Neuron (in vitro differentiated cells): ENCODE results near the gene EHD4.

Experiments used
- H2AFZ ChIP-seq: one replicate; pipeline ENCODE4 v1.6.1; 2013; ENCODE audit warnings: low read depth, mild to moderate bottlenecking, inconsistent platforms, low read length, moderate library complexity
- H3K27me3 ChIP-seq: one replicate; pipeline ENCODE4 v1.6.1; 2013; ENCODE audit warnings: low read length; ENCODE audit not compliant: insufficient read depth
- H3K36me3 ChIP-seq: one replicate; pipeline ENCODE4 v1.6.1; 2013; ENCODE audit warnings: low read length; ENCODE audit not compliant: insufficient read depth
- H3K4me1 ChIP-seq: one replicate; pipeline ENCODE4 v1.6.1; 2013; ENCODE audit warnings: low read length; ENCODE audit not compliant: insufficient read depth
- H3K4me3 ChIP-seq: 2 replicates; pipeline ENCODE4 v1.5.1; 2013; ENCODE audit warnings: mild to moderate bottlenecking, low read length, moderate library complexity
- H3K9me3 ChIP-seq: one replicate; pipeline ENCODE4 v1.6.1; 2013; ENCODE audit warnings: low read length

Gene EHD4

DNA sequence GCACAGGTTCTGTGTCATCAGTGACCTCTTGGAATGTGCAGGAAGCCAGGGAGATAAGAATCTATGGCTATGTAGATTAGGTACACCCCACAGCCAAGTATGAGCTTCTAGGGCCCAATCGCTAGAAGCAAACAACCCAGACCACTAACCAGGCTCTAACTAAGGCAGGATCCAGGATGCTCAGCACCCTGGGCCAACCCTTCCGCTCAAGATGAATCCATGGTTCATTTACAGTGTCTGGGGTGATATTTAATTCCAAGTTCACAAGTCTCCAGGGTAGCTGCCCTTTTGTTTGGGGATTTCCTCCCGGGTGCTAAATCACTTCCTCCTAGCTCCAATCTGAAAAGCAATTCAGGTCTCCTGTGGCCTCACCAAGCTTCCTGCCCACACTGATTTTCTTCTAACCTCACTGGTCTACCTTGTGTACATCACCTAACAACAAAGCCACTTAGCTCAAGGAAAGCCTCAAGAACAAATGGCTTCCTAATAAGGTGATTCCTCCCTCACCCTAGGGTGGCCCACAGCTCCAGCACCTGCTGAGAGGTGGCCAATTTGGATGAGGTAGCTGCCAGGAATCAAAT lies 2.4 kb downstream of the EHD4 start:
- no peak overlapping the region for H2AFZ ChIP-seq
- H3K9me3 ChIP-seq, result no peaks in the 10 kb centered on the region
- H3K27me3 ChIP-seq, result peaks cover 2% of the 10 kb centered on the region
- peaks cover 10% of the 10 kb centered on the region for H3K4me1 ChIP-seq
- no peaks in the 10 kb centered on the region for H3K36me3 ChIP-seq
- H3K4me3 ChIP-seq, result no peak overlapping the region

DNA sequence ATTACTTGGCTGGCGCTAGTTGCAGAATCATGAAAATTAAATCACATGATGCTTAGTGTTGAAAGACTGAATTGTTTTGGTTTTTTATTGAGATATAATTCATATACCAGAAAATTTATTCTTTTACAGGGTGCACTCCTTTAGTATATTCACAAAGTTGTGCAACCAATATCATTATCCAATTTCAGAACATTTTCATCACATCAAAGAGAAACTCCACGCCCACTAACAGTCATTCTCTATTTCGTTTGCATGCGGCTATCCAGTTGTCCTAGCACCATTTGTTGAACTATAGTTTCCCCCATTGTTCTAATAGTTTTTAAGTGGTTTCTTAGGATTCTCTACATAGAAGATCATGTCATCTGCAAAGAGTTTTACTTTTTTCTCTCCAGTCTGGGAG lies 3.7 kb downstream of the EHD4 start:
- peaks cover 10% of the 10 kb centered on the region for H3K4me1 ChIP-seq
- no peak overlapping the region for H2AFZ ChIP-seq
- H3K27me3 ChIP-seq, result peaks cover 2% of the 10 kb centered on the region
- H3K9me3 ChIP-seq, result no peaks in the 10 kb centered on the region
- no peaks in the 10 kb centered on the region for H3K36me3 ChIP-seq
- no peak overlapping the region for H3K4me3 ChIP-seq

DNA sequence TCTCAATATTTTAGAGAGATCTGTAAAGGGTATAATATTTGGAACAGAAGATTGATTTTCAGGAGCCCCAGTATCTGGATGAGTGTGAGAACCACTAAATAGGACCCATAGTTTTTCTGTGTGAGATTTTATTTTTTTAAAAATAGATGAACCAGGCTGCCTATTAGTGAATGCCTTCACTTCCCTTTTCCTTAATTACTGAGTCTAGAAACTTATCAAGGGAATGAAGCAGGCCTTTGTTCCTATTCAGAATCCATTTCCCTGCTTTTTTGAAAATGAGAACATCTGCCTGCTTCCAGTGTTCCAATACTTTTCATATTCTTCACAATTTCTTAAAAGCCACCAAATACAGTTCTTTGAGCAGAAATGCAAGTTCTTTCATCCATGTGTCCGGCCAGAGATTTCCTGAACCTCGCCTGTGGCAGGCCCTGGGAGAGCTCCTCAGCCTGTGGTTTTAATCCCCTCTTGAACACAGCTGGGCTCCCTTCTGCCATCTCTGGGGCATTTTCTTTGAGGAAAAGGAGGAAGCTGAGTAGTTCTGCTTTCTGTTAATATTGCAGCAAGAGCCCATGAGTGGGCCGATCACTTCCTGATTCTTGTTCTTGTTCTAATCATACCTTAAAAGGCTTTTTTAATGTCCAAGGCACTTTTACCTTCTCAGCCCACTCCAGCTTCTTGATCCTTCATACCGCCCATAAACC lies 4.7 kb downstream of the EHD4 start:
- H3K4me3 ChIP-seq, result no peak overlapping the region
- peaks cover 10% of the 10 kb centered on the region for H3K4me1 ChIP-seq
- no peaks in the 10 kb centered on the region for H3K9me3 ChIP-seq
- no peaks in the 10 kb centered on the region for H3K36me3 ChIP-seq
- no peaks in the 10 kb centered on the region for H3K27me3 ChIP-seq
- H2AFZ ChIP-seq, result no peak overlapping the region

DNA sequence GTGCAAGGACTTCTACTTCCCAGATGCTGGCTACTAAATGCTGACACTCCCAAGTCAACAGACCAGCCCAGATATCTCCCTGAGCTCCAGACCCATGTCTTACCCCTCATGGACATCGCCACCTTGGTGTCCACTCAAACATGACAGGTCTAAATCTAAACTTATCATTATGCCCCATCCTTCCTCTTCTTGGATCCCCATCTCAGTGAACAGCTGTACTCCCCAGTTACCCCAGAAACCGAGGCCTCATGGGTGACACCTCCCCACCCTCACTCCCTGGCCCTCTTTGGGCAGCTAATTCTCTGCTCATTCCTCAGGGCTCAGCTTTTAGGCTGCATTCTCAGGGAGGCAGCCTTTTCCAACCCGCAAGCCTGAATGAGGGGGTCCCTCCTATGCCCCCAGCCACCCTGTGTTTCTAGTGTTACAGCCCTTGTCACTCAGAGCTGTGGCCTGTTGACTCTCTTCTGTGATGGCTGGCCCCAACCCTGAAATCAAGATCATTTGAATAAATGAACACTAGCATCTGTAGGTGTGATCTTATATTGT lies 5.4 kb downstream of the EHD4 start:
- no peaks in the 10 kb centered on the region for H3K27me3 ChIP-seq
- H3K4me3 ChIP-seq, result no peak overlapping the region
- H3K4me1 ChIP-seq, result peaks cover 10% of the 10 kb centered on the region
- H2AFZ ChIP-seq, result no peak overlapping the region
- no peaks in the 10 kb centered on the region for H3K36me3 ChIP-seq
- no peaks in the 10 kb centered on the region for H3K9me3 ChIP-seq

DNA sequence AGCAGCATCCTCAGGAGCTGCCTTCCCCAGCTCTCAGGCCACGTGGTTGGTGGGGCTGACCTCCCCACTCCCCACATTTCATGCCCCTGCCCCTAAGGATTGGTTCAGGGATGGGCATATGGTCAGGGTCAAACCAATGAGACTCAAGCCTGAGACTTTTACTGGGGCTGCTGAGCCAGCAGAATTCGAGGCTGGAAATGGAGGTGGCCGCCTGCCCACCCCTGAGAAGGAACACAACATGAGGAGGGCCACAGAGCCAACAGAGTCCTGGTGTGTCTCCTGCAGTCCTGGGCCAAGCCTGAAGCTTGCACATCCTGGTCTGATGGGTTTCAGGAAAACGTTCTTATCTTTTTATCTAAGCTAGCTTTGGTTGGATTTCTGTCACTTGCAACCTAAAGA lies 5.9 kb downstream of the EHD4 start:
- Histone ChIP-seq H2AFZ (no peak overlapping the region), H3K27me3 (no peaks in the 10 kb centered on the region), H3K4me3 (no peak overlapping the region), H3K4me1 (peaks cover 6% of the 10 kb centered on the region), H3K9me3 (no peaks in the 10 kb centered on the region), H3K36me3 (no peaks in the 10 kb centered on the region)

DNA sequence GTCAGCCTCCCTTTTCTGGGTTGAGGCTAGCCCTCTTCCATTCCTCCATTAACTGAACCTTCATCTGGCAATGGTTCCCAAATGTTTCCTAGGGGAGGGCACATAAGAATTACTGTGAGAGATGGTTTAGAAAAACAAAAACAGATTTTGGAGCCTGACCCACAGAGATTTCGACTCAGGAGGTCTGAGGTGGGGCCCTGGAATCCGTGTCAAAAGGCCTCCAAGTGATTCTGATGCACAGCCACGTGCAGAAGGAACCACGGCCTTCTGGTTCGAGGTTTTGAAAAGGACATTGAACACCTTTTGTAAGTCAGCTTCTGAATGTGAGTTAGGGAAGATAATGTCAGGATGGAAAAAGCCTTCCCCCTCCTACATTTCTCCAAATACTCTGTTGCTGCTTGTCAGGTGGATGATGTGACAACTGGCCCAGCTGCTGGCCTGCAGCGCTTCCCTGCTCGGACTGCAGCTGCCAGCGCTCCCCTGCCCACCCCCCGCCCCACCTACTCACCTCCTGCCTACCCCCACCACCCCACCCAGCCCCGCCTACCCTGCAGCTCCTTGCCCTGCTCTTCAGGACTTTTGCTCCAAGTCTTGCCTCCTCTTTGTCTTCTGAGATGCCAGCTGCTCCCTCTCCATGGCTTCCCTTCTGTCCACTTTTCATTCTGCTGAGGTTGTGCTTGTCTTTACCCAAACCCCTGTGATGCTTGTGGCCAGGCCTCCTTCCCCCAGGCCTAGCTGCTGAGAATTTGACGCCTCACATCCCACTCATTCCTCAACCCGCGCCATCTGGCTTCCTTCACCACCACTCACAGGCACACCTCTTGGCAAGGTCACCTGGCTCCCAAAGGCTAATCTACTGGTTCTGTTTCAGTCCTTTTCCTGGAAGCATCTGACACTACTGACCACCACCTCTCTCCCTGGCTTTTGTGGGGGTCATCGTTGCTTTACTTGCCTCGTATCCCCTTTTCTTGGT lies 6.6 kb downstream of the EHD4 start:
- no peaks in the 10 kb centered on the region for H3K27me3 ChIP-seq
- no peak overlapping the region for H2AFZ ChIP-seq
- no peaks in the 10 kb centered on the region for H3K4me1 ChIP-seq
- H3K36me3 ChIP-seq, result no peaks in the 10 kb centered on the region
- no peak overlapping the region for H3K4me3 ChIP-seq
- no peaks in the 10 kb centered on the region for H3K9me3 ChIP-seq

DNA sequence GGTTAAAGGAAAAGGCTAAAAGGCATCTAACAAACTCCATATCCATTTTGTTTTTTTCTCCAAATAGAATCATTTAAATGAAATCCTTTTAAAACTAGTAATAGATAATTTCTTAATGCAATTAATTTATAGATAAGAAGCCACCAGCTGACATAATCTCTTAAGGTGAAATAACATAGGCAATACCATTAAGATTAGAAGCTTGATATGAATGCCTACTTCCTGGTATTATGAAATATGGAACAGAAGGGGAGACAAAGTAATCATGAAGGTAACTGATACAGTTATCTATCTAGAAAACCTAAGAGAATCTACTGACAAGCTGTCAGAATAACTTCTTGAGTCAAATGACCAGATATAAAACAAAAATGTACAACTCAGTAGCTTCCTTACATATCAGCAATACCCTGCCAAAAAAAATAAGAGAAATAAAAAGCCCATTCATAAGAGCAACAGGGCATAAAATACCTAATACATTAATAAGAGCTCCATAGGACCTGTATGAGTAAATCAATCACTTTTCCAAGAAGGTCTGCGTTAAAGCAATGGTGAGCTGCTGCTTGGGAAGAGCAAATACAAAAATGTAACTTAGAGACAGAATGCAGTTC lies 10.7 kb downstream of the EHD4 start:
- Histone ChIP-seq H3K4me3 (no peak overlapping the region), H2AFZ (no peak overlapping the region), H3K9me3 (no peaks in the 10 kb centered on the region), H3K36me3 (no peaks in the 10 kb centered on the region), H3K27me3 (no peaks in the 10 kb centered on the region), H3K4me1 (no peaks in the 10 kb centered on the region)

DNA sequence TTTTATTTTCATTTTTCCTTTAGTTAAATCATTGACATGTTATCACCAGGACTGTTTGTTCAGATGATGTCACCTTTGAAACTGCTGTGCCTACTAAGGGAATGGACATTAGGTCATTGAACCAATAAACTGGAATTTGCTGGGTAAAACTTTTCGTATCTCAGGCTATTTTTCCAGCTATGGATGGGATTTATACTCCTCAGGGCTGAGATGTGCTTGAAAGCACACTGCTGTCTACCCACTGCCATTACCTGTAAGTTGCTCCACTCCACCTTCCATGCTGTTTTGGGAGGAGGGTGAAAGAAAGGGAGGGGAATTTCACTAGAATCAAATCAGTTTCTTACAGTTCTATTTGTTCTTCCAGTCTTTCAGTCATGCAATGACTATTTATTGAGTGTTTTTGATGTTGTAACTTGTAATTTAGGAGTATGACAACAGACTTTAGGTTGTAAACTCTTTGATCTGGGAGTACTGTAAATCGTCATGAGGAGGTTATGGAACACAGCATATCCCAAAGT lies 11.3 kb downstream of the EHD4 start:
- Histone ChIP-seq H3K4me1 (no peaks in the 10 kb centered on the region), H3K9me3 (no peaks in the 10 kb centered on the region), H3K27me3 (no peaks in the 10 kb centered on the region), H2AFZ (no peak overlapping the region), H3K4me3 (no peak overlapping the region), H3K36me3 (no peaks in the 10 kb centered on the region)

DNA sequence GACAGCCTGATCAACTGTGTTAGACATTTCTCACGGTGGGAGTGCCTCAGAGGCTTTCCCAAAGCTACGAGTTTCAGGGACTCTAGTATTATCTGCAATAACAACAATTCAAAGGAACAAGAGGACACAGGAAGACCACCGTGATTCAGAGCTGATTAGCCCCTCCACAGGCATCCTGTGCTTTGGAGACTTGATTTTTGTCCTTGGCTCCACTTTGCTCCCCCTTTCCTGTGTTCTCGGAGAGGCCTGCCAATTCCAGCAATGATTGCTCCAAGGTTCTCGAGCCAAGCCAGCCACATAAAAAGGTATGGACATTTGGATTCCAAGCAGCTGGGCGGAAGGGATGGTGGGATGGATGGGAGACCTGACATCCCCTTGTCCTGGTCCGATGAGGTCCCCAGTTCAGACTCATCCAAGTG lies 14.3 kb downstream of the EHD4 start:
- H3K4me1 ChIP-seq, result no peaks in the 10 kb centered on the region
- no peak overlapping the region for H3K4me3 ChIP-seq
- no peak overlapping the region for H2AFZ ChIP-seq
- no peaks in the 10 kb centered on the region for H3K9me3 ChIP-seq
- H3K36me3 ChIP-seq, result no peaks in the 10 kb centered on the region
- H3K27me3 ChIP-seq, result no peaks in the 10 kb centered on the region

DNA sequence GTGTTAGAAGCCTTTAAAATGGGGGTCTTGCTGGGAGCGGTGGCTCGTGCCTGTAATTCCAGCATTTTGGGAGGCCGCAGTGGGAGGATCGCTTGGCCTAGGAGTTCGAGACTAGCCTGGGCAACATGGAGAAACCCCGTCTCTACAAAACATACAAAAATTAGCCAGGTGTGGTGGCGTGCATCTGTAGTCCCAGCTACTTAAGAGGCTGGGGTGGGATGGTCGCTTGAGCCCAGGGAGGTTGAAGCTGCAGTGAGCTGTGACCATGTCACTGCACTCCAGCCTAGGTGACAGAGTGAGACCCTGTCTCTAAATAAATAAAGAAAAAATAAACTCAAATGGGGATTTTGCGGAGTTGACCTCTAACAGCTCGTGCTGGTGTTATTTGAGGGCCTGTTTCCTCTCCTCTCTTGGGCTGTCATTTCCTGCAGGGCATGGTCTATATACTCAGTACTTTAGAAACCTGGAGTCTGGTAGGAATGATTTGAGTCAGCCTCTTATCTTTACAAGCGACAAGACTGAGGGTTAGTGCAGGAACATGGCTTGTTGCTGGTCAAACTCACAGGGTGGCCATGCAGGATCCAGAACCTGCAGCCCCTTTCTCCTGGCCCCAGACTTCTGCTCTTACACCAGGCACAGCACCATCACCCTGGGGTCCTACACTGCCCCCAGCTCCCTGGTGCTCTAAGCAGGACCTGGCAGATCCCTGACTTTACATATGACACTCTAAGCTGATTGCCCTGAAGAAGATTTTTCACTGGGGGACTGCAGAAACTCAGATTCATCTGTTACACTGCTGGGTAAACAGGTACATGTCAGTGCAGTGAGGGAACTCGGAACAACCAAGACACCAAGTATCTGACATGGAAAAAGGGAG lies 15.1 kb downstream of the EHD4 start:
- Histone ChIP-seq H3K36me3 (no peaks in the 10 kb centered on the region), H3K27me3 (no peaks in the 10 kb centered on the region), H2AFZ (no peak overlapping the region), H3K4me1 (no peaks in the 10 kb centered on the region), H3K9me3 (no peaks in the 10 kb centered on the region), H3K4me3 (no peak overlapping the region)

DNA sequence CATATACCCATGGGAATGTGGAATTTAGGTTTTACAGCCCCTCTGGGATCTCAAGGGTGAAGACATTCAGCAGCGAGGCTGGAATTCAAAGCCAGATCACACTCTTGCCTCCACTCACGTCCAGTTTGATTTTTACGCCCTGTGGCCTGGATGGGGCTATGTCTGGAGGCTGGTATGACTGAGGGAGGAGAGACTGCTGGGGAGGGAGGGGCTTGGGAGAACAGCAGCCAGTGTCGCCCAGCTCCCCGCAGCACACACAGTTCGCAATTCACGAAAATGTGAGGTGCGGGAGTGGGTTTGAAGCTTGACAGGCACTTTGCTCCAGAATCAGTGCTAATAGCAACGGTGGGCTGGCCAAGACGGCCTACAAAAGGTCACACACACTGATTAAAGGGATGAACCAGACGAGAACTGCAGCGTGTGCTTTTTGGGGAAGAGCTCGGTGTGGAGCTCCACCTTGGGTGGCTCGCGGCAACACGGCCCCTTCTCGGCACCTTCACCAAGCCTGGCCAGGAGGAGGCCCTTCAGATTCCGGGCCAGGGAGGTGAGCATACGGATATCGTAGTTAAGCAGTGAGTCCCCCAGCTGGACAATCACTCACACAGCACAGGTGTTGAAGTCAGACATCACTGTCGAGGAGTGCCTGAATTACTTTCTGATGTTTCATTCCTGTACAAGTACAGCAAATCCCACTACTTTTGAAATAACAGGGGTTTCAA lies 16.4 kb downstream of the EHD4 start:
- H2AFZ ChIP-seq, result no peak overlapping the region
- no peaks in the 10 kb centered on the region for H3K36me3 ChIP-seq
- no peaks in the 10 kb centered on the region for H3K27me3 ChIP-seq
- no peak overlapping the region for H3K4me3 ChIP-seq
- peaks cover 4% of the 10 kb centered on the region for H3K4me1 ChIP-seq
- H3K9me3 ChIP-seq, result no peaks in the 10 kb centered on the region
